ENCODE data around the gene SPARC. TPM values are rescaled to one million over a fixed set of nuclear protein-coding genes. Genes with fewer than 3 reads are reported as not detected.

SPARC gene
- total RNA-seq, 4 donors from 2014 or later: 341 to 2,293 (median 751) TPM

- DNase-seq: no peak
Observed at GRCh38 chr5:151697452-151697851, 10.7 kb upstream of the SPARC start.

DNA sequence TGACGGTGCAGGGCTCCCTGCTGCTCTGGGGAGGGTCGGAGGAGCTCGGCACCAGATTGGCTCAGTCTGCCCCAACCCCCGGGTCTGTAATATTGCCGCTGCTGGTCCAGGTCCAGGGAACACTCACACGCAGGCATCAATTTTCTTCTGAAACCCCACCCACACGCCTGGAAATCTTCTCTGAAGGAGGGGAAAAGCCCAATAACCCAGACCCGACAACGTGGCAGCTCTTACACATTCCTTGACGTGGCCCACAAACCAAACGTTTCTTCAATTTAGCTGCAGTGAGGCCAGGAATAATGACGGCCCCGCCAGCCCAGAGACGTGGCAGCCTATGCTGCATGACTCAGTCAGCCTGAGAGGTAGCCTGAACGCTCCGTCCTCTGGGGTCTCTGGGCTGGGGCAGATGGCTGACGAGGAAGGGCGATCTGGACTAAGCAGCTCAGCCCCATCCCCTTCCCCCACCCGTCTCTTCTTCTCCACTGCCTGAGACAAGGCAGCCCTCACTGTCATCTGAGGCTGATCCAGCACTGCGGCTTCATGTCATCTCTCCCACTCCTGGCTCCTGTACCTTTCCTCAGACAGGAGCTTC, 9.9 kb upstream of the SPARC start:
- H3K27ac ChIP-seq: peak overlapping the region; percentile 96
- DNase-seq: peak; percentile 89 to 90
- H3K9me3 ChIP-seq: no peaks in the 10 kb centered on the region
- no peaks in the 10 kb centered on the region for H3K36me3 ChIP-seq
- peaks cover 3% of the 10 kb centered on the region in 2 donors for H3K4me1 ChIP-seq
- intact Hi-C loops (cut with DNase I; ENCODE audit: low total_unique reads): no loop called here
- H3K27me3 ChIP-seq: no peaks in the 10 kb centered on the region
- peak overlapping the region in 1 of 2 donors; percentile 6 for H3K4me3 ChIP-seq
- TF ChIP-seq, protein P1, sequence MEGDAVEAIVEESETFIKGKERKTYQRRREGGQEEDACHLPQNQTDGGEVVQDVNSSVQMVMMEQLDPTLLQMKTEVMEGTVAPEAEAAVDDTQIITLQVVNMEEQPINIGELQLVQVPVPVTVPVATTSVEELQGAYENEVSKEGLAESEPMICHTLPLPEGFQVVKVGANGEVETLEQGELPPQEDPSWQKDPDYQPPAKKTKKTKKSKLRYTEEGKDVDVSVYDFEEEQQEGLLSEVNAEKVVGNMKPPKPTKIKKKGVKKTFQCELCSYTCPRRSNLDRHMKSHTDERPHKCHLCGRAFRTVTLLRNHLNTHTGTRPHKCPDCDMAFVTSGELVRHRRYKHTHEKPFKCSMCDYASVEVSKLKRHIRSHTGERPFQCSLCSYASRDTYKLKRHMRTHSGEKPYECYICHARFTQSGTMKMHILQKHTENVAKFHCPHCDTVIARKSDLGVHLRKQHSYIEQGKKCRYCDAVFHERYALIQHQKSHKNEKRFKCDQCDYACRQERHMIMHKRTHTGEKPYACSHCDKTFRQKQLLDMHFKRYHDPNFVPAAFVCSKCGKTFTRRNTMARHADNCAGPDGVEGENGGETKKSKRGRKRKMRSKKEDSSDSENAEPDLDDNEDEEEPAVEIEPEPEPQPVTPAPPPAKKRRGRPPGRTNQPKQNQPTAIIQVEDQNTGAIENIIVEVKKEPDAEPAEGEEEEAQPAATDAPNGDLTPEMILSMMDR (IDR thresholded peaks at IDR 0.05): no peak
- peak; percentile 31 to 53 for TF ChIP-seq POLR2A (IDR thresholded peaks at IDR 0.05)

More at GRCh38 chr5:151697452-151697851, 10.7 kb upstream of the SPARC start:
- no peaks in the 10 kb centered on the region for H3K9me3 ChIP-seq
- TF ChIP-seq POLR2A (IDR thresholded peaks at IDR 0.05): no peak
- TF ChIP-seq, protein P1 (IDR thresholded peaks at IDR 0.05): no peak
- intact Hi-C loops (cut with DNase I; ENCODE audit: low total_unique reads): no loop called here
- no peaks in the 10 kb centered on the region for H3K36me3 ChIP-seq
- peak overlapping the region; percentile 96 for H3K27ac ChIP-seq
- no peaks in the 10 kb centered on the region for H3K27me3 ChIP-seq
- peaks cover 3% of the 10 kb centered on the region in 2 donors for H3K4me1 ChIP-seq
- H3K4me3 ChIP-seq: no peak overlapping the region

DNA sequence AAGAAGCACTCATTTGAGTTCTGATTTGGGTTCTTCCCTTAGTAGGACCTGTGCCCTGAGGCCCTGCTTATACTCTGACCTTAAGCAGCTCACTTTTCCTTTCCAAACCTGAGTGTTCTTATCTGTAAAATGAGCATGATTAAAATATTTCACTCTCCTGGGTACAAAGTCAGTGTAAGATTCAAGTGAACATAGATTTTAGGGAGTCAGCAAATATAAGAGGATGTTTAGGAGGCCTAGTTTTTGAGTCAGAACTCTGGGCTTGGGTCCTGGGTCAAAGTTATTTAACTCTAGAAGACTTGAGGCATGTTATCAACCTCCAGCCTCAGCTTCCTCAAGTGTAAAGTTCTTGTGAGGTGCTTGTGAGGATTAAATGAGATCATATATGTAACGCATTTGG, 8.7 kb upstream of the SPARC start:
- Histone ChIP-seq H3K27ac (peak overlapping the region; percentile 96), H3K9me3 (no peaks in the 10 kb centered on the region), H3K4me1 (peaks cover 3% of the 10 kb centered on the region in 2 donors), H3K36me3 (no peaks in the 10 kb centered on the region), H3K4me3 (no peak overlapping the region), H3K27me3 (no peaks in the 10 kb centered on the region)
- peak in 1 of 2 donors; percentile 2 for DNase-seq
- intact Hi-C loops (cut with DNase I; ENCODE audit: low total_unique reads): no loop called here
- no peak for TF ChIP-seq POLR2A (IDR thresholded peaks at IDR 0.05)
- TF ChIP-seq, protein P1 (IDR thresholded peaks at IDR 0.05): no peak

DNA sequence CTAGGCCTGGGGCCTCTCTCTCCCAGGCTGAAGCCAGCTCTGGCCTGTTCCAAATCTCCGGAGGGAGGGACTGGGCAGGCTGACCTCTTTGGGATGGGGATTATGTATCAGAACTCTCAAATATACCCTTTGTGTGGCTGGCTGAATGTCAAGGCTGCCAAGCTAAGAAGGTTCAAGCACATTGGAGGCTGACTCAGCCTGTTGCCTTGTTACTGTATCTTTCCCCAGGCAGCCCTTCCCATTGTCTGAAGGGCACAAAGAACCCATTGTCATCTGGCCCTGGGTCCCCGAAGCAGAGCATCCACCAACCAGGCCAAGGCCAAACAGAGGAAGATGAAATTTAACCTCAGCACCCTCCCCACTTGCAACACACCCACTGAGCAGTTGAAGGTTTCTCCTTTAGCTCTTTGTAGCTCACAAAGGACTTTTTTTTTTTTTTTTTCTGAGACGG, 7.3 kb upstream of the SPARC start:
- no peaks in the 10 kb centered on the region for H3K36me3 ChIP-seq
- H3K4me1 ChIP-seq: peaks cover 0 to 3% of the 10 kb centered on the region in 2 donors
- H3K9me3 ChIP-seq: no peaks in the 10 kb centered on the region
- TF ChIP-seq, protein P1 (IDR thresholded peaks at IDR 0.05): no peak
- TF ChIP-seq POLR2A (IDR thresholded peaks at IDR 0.05): no peak
- DNase-seq: no peak
- H3K27me3 ChIP-seq: no peaks in the 10 kb centered on the region
- intact Hi-C loops (cut with DNase I; ENCODE audit: low total_unique reads): no loop called here
- H3K27ac ChIP-seq: no peak overlapping the region
- H3K4me3 ChIP-seq: no peak overlapping the region

GRCh38 chr5:151692312-151692711, 5.6 kb upstream of the SPARC start:
- no peaks in the 10 kb centered on the region for H3K9me3 ChIP-seq
- no peak overlapping the region for H3K27ac ChIP-seq
- TF ChIP-seq, protein P1 (IDR thresholded peaks at IDR 0.05): no peak
- TF ChIP-seq POLR2A (IDR thresholded peaks at IDR 0.05): no peak
- intact Hi-C loops (cut with DNase I; ENCODE audit: low total_unique reads): no loop called here
- H3K36me3 ChIP-seq: no peaks in the 10 kb centered on the region
- H3K27me3 ChIP-seq: no peaks in the 10 kb centered on the region
- H3K4me3 ChIP-seq: no peak overlapping the region
- DNase-seq: no peak
- peaks cover 0 to 2% of the 10 kb centered on the region in 2 donors for H3K4me1 ChIP-seq

Measured in uterus (tissue), 4 donors.